ENCODE results near the gene CTNNAL1.

DNA sequence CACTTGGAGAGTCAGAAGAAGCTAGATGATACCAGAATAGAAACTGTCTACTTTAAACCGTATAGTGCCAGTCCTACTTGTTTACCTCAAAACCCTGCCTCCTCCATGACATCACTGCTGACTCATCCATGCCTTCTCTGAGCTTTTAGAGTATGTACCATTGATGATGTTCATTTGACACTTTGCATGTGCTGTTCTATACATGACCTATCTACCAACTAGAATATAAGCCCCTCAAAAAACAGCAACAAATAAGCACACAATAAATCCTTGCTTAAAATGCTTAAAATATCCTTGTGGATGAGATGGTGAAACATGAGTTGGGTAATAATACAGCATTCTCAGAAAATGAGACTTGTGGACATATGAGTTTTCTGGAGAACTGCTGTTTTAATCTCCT, 2.6 kb downstream of the CTNNAL1 start:
- TF ChIP-seq, protein P1, sequence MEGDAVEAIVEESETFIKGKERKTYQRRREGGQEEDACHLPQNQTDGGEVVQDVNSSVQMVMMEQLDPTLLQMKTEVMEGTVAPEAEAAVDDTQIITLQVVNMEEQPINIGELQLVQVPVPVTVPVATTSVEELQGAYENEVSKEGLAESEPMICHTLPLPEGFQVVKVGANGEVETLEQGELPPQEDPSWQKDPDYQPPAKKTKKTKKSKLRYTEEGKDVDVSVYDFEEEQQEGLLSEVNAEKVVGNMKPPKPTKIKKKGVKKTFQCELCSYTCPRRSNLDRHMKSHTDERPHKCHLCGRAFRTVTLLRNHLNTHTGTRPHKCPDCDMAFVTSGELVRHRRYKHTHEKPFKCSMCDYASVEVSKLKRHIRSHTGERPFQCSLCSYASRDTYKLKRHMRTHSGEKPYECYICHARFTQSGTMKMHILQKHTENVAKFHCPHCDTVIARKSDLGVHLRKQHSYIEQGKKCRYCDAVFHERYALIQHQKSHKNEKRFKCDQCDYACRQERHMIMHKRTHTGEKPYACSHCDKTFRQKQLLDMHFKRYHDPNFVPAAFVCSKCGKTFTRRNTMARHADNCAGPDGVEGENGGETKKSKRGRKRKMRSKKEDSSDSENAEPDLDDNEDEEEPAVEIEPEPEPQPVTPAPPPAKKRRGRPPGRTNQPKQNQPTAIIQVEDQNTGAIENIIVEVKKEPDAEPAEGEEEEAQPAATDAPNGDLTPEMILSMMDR (IDR thresholded peaks at IDR 0.05) = no peak
- TF ChIP-seq EP300 (IDR thresholded peaks at IDR 0.05) = no peak

Data from stomach (tissue), 4 donors.